HepG2 (cell line): ENCODE data around the gene TMEM165. TPM values are rescaled to one million over a fixed set of nuclear protein-coding genes. Genes with fewer than 3 reads are reported as not detected.

Source experiments
- ATAC-seq: fragments of 200-7000 bp; cut with Tn5 transposase; 3 replicates; pipeline ENCODE4 v1.9.1; 2020; ENCODE audit warnings: mild to moderate bottlenecking, moderate library complexity
- BruUV-seq: library from RNA; stranded (reverse); fragments of 400-500 nt; replicated peaks from 2 replicates; lab custom pipeline; 2021; lab: Mats Ljungman, UMichigan
- CTCF ChIA-PET: fragments of 300-600 bp; formaldehyde crosslinking; extraction: SDS; loops from one replicate; lab custom pipeline; 2021; ENCODE audit warnings: low total read pairs, inconsistent platforms, low intra/inter-chr PET ratio; lab: Yijun Ruan, JAX
- POLR2A ChIA-PET: fragments of 350-600 bp; sonication (Branson Sonifier 250); formaldehyde crosslinking; loops from one replicate; lab custom pipeline; 2020; ENCODE audit warnings: antibody characterized with exemption, inconsistent platforms; lab: Yijun Ruan, JAX
- DNase-seq: peaks from one replicate; pipeline ENCODE4 v3.0.0-alpha.2; 2015; ENCODE audit warnings: low spot score
- FAIRE-seq: peaks from 3 replicates; lab custom pipeline; 2011; peaks lifted over from hg19 to GRCh38; lab: Jason Lieb, UNC
- H2AFZ ChIP-seq: one replicate; pipeline ENCODE4 v1.6.1; 2011; ENCODE audit warnings: low read length, inconsistent platforms
- H3K27ac ChIP-seq: fragments of 300-600 bp; 3 replicates; pipeline ENCODE4 v1.8.0; 2011; ENCODE audit warnings: mixed run types, mild to moderate bottlenecking, mixed read lengths, low read length, inconsistent platforms; ENCODE audit not compliant: insufficient read depth; ENCODE audit errors: extremely low read length
- H3K27me3 ChIP-seq, 2 experiments: fragments of 200-600 bp in 1 of 2; 2 replicates in 1 of 2; 3 replicates in 1 of 2; pipeline versions ENCODE4 v1.6.0 to v1.8.0; 2011; ENCODE audit warnings: low read length in 2 of 2, mild to moderate bottlenecking in 2 of 2, moderate library complexity in 2 of 2, inconsistent platforms in 1 of 2; ENCODE audit not compliant: insufficient read depth in 2 of 2, control insufficient read depth in 1 of 2
- H3K36me3 ChIP-seq, 2 experiments: fragments of 200-600 bp in 1 of 2; replicated peaks in 1 of 2; 2 replicates in 1 of 2; 3 replicates in 1 of 2; pipeline versions ENCODE4 v1.5.1 to v1.8.0; 2011; ENCODE audit warnings: low read length in 2 of 2, inconsistent platforms in 1 of 2; ENCODE audit not compliant: insufficient read depth in 2 of 2, control insufficient read depth in 1 of 2
- H3K4me1 ChIP-seq: 2 replicates; pipeline ENCODE4 v1.5.1; 2012; ENCODE audit warnings: low read length, inconsistent platforms; ENCODE audit not compliant: insufficient read depth
- H3K4me2 ChIP-seq: 2 replicates; pipeline ENCODE4 v1.6.0; 2011; ENCODE audit warnings: low read depth, low read length, inconsistent platforms
- H3K4me3 ChIP-seq, 3 experiments: fragments of 200-600 bp in 1 of 3; sonication (generic), shearing (Covaris generic) in 1 of 3; replicated peaks in 1 of 3; 2 replicates each; pipeline ENCODE4 v1.5.1; 2011 to 2016; ENCODE audit warnings: low read length in 3 of 3, inconsistent platforms in 2 of 3, low read depth in 2 of 3, mild to moderate bottlenecking in 2 of 3, control low read depth in 1 of 3, mixed read lengths in 1 of 3; ENCODE audit not compliant: insufficient read depth in 1 of 3
- H3K79me2 ChIP-seq: one replicate; pipeline ENCODE4 v1.6.1; 2011; ENCODE audit warnings: low read length, inconsistent platforms; ENCODE audit not compliant: insufficient read depth
- H3K9ac ChIP-seq: 2 replicates; pipeline ENCODE4 v1.6.0; 2011; ENCODE audit warnings: mild to moderate bottlenecking, low read depth, low read length, inconsistent platforms; ENCODE audit not compliant: insufficient read depth
- H3K9me3 ChIP-seq: 2 replicates; pipeline ENCODE4 v1.5.1; 2012; ENCODE audit warnings: mild to moderate bottlenecking, low read length
- H4K20me1 ChIP-seq: 2 replicates; pipeline ENCODE4 v1.6.0; 2011; ENCODE audit warnings: inconsistent platforms, mild to moderate bottlenecking, low read length, moderate library complexity; ENCODE audit not compliant: insufficient read depth
- ATF1 ChIP-seq: IDR thresholded peaks from 2 replicates; pipeline ENCODE4 v1.6.1; 2016; ENCODE audit warnings: mild to moderate bottlenecking, control low read depth
- CHCHD3 ChIP-seq: sonication (generic); formaldehyde crosslinking; IDR thresholded peaks from 2 replicates; pipeline ENCODE4 v1.8.0; 2022; ENCODE audit warnings: mild to moderate bottlenecking, missing genetic modification reagents, moderate library complexity
- CREB1 ChIP-seq, 2 experiments: fragments of 450-650 bp in 1 of 2; IDR thresholded peaks; 2 replicates each; pipeline ENCODE4 v1.6.1; 2016 to 2017; ENCODE audit warnings: control low read depth in 1 of 2, mild to moderate bottlenecking in 1 of 2, missing compliant biosample characterization in 1 of 2, missing genetic modification characterization in 1 of 2
- CREM ChIP-seq, 2 experiments: sonication (generic) in 1 of 2; formaldehyde crosslinking in 1 of 2; IDR thresholded peaks; 2 replicates each; pipeline versions ENCODE4 v1.4.0 to v1.6.1; 2016 to 2020; ENCODE audit warnings: antibody characterized with exemption in 1 of 2, mild to moderate bottlenecking in 1 of 2, missing genetic modification reagents in 1 of 2
- GABPA ChIP-seq, 2 experiments: IDR thresholded peaks; 2 replicates each; pipeline ENCODE4 v1.6.1; 2011 to 2016; ENCODE audit warnings: low read depth in 2 of 2, low read length in 1 of 2, missing biosample characterization in 1 of 2, missing genetic modification characterization in 1 of 2
- HCFC1 ChIP-seq: fragments of 150-350 bp; IDR thresholded peaks from 2 replicates; pipeline ENCODE4 v1.6.1; 2014; ENCODE audit warnings: low read depth, low read length
- HMGXB3 ChIP-seq: sonication (generic); formaldehyde crosslinking; IDR thresholded peaks from 2 replicates; pipeline ENCODE4 v1.4.0; 2020; ENCODE audit warnings: missing genetic modification reagents, borderline replicate concordance
- KLF11 ChIP-seq: IDR thresholded peaks from 2 replicates; pipeline ENCODE4 v1.6.1; 2016; ENCODE audit warnings: missing compliant biosample characterization
- MIXL1 ChIP-seq: IDR thresholded peaks from 2 replicates; pipeline ENCODE4 v1.6.1; 2016
- NFYB ChIP-seq: sonication (generic); formaldehyde crosslinking; IDR thresholded peaks from 2 replicates; pipeline ENCODE4 v1.4.0; 2020; ENCODE audit warnings: missing genetic modification reagents
- NFYC ChIP-seq: IDR thresholded peaks from 2 replicates; pipeline ENCODE4 v1.6.1; 2016; ENCODE audit warnings: missing genetic modification reagents, missing compliant biosample characterization
- SUZ12 ChIP-seq: fragments of 150-350 bp; IDR thresholded peaks from 2 replicates; pipeline ENCODE4 v1.6.1; 2014; ENCODE audit warnings: low read depth, low read length
- THAP11 ChIP-seq: IDR thresholded peaks from 2 replicates; pipeline ENCODE4 v1.6.1; 2016; ENCODE audit warnings: missing biosample characterization, missing genetic modification reagents
- ZNF143 ChIP-seq: sonication (generic); formaldehyde crosslinking; IDR thresholded peaks from 2 replicates; pipeline ENCODE4 v1.4.0; 2020; ENCODE audit warnings: missing genetic modification reagents
- ZNF30 ChIP-seq: sonication (generic); formaldehyde crosslinking; IDR thresholded peaks from 2 replicates; pipeline ENCODE4 v1.5.0; 2020; ENCODE audit warnings: mild to moderate bottlenecking, missing genetic modification reagents
- ZNF441 ChIP-seq: sonication (generic); formaldehyde crosslinking; IDR thresholded peaks from 2 replicates; pipeline ENCODE4 v1.7.0; 2021; ENCODE audit warnings: missing genetic modification reagents, borderline replicate concordance
- ZNF558 ChIP-seq: sonication (generic); formaldehyde crosslinking; IDR thresholded peaks from 2 replicates; pipeline ENCODE4 v1.9.0; 2022; ENCODE audit warnings: mild to moderate bottlenecking, missing genetic modification reagents, borderline replicate concordance
- in situ Hi-C: cut with HindIII; loops from 2 replicates; pipeline ENCODE4 v1.10.0; 2017; ENCODE audit warnings: low pct_unique_long_range_greater_than_20kb; ENCODE audit not compliant: extremely low pct_ligation_motif_present
- intact Hi-C: fragments of 100-400 bp; cut with micrococcal nuclease; formaldehyde crosslinking; loops from one replicate; pipeline ENCODE4 v1.10.0; 2022; ENCODE audit not compliant: unreplicated experiment
- polyA plus RNA-seq, 8 experiments: library from polyadenylated mRNA; depleted of rRNA in 3 of 8; stranded (reverse) in 7 of 8; unstranded in 1 of 8; fragments of >200 nt; fragmentation: Illumina TruSeq in 4 of 8; extraction: Trizol in 4 of 8; gene quantifications; 2 replicates each; pipeline versions ENCODE4 v1.2.1 to v1.2.3, GENCODE V29; 2011 to 2016; ENCODE audit warnings: low read depth in 4 of 8, missing spikeins in 1 of 8, mixed read lengths in 1 of 8; ENCODE audit not compliant: insufficient read depth in 1 of 8
- total RNA-seq, 5 experiments: library from RNA; depleted of rRNA; stranded (reverse); fragments of >200 nt; fragmentation: Illumina TruSeq; extraction: Trizol; gene quantifications; 2 replicates each; pipeline ENCODE4 v1.2.3, GENCODE V29; 2016; ENCODE audit warnings: low read depth in 1 of 5

Gene TMEM165
- total and polyA plus RNA-seq, 2 of the 13 experiments (the other 11 are each of a cell fraction or from before 2014, with no cell fraction given) = 54.6 to 103 TPM

- intact Hi-C loops = no loop called here
- in situ Hi-C loops = loop anchor here (25.0 kb wide), 1 partner anchor 476 kb away; the partner anchor contains the start of gene EXOC1
- Histone ChIP-seq H3K79me2 (no peaks in the 10 kb centered on the region), H3K27ac (no peak overlapping the region), H4K20me1 (no peaks in the 10 kb centered on the region), H3K9ac (no peak overlapping the region), H2AFZ (no peak overlapping the region), H3K36me3 (no peaks in the 10 kb centered on the region), H3K4me2 (peak overlapping the region; percentile 29; the same call in 1 of the 2 replicates), H3K9me3 (no peaks in the 10 kb centered on the region), H3K4me3 (no peak overlapping the region), H3K27me3 (no peaks in the 10 kb centered on the region), H3K4me1 (peaks cover 52% of the 10 kb centered on the region)
- ATAC-seq (peak; percentile 80), DNase-seq (peak; percentile 13), FAIRE-seq (no peak)
- POLR2A ChIA-PET = interaction anchor here (3.4 kb wide), 1 partner anchor 10 kb away, joined by 21 read pairs; the partner anchor contains the start of gene TMEM165
- CTCF ChIA-PET = no interaction called here
- BruUV-seq = no TSS peak
- TF ChIP-seq ATF1 (CRISPR knock-in tag) (peak; percentile 67; the same call in 1 of the 2 replicates), HCFC1 (peak; percentile 63; the same call in 1 of the 2 replicates), NFYC (CRISPR knock-in tag) (peak; percentile 74), CREM (IDR thresholded peaks at IDR 0.05) (peak; percentile 54; the same call in 1 of the 2 replicates), CREM (CRISPR knock-in tag; IDR thresholded peaks at IDR 0.05) (no peak), CHCHD3 (CRISPR knock-in tag) (no peak), ZNF441 (CRISPR knock-in tag) (no peak), HMGXB3 (CRISPR knock-in tag) (0 out of 2 replicates have a peak, but pooled peaks have one; percentile 40), GABPA (IDR thresholded peaks at IDR 0.05; ENCODE audit: low read depth, low read length) (no peak), GABPA (CRISPR knock-in tag; IDR thresholded peaks at IDR 0.05; ENCODE audit: low read depth) (0 out of 2 replicates have a peak, but pooled peaks have one; percentile 22), THAP11 (CRISPR knock-in tag) (peak; percentile 97), KLF11 (no peak), NFYB (CRISPR knock-in tag) (peak; percentile 55), ZNF30 (CRISPR knock-in tag) (no peak), ZNF143 (CRISPR knock-in tag) (peak; percentile 86), CREB1 (IDR thresholded peaks at IDR 0.05) (no peak), CREB1 (CRISPR knock-in tag; IDR thresholded peaks at IDR 0.05) (peak; percentile 82), ZNF558 (CRISPR knock-in tag) (no peak), SUZ12 (peak; percentile 29; the same call in 1 of the 2 replicates), MIXL1 (CRISPR knock-in tag) (peak; percentile 81; the same call in 1 of the 2 replicates)
These were observed 9.7 kb upstream of the TMEM165 start for GRCh38 chr4:55386073-55386472.
